Panc1 (cell line): Measurements from ENCODE around the gene TMEM129.

Experiments
- POLR2AphosphoS5 ChIP-seq: IDR thresholded peaks from 2 replicates; pipeline ENCODE4 v1.6.1; 2012; ENCODE audit warnings: mild to moderate bottlenecking, low read depth, low read length, moderate library complexity
- TF ChIP-seq, protein P1 (sequence below): fragments of 450-650 bp; IDR thresholded peaks from 2 replicates; pipeline ENCODE4 v1.5.1; 2017; ENCODE audit warnings: mild to moderate bottlenecking
- TF ChIP-seq, protein P2 (sequence below), 2 experiments: IDR thresholded peaks; 2 replicates each; pipeline ENCODE4 v1.6.1; 2011 to 2012; ENCODE audit warnings: low read depth in 2 of 2, control low read depth in 1 of 2, low read length in 1 of 2, mild to moderate bottlenecking in 1 of 2, moderate library complexity in 1 of 2; ENCODE audit not compliant: insufficient read depth in 1 of 2

DNA sequence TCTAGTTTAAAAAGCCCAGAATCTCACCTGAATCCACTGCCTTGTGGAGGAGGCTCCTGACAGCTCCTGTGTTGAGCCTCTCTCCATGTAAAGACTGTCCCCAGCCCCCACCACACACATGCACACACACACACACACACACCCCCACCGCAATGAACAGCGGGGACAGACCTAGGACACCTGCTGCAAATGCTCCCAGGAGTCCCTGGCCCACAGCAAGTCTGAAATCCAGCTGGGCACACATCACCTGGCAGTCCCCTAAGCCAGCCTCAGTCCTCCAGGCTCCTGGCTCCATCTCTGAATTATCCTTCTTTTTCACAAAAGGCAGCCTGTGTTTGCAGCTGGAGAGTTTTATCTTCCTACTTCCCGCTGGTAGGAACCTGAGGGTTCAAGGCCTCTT, 30.4 kb downstream of the TMEM129 start:
- TF ChIP-seq, protein P1, sequence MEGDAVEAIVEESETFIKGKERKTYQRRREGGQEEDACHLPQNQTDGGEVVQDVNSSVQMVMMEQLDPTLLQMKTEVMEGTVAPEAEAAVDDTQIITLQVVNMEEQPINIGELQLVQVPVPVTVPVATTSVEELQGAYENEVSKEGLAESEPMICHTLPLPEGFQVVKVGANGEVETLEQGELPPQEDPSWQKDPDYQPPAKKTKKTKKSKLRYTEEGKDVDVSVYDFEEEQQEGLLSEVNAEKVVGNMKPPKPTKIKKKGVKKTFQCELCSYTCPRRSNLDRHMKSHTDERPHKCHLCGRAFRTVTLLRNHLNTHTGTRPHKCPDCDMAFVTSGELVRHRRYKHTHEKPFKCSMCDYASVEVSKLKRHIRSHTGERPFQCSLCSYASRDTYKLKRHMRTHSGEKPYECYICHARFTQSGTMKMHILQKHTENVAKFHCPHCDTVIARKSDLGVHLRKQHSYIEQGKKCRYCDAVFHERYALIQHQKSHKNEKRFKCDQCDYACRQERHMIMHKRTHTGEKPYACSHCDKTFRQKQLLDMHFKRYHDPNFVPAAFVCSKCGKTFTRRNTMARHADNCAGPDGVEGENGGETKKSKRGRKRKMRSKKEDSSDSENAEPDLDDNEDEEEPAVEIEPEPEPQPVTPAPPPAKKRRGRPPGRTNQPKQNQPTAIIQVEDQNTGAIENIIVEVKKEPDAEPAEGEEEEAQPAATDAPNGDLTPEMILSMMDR: no peak
- TF ChIP-seq POLR2AphosphoS5: no peak
- TF ChIP-seq, protein P2, sequence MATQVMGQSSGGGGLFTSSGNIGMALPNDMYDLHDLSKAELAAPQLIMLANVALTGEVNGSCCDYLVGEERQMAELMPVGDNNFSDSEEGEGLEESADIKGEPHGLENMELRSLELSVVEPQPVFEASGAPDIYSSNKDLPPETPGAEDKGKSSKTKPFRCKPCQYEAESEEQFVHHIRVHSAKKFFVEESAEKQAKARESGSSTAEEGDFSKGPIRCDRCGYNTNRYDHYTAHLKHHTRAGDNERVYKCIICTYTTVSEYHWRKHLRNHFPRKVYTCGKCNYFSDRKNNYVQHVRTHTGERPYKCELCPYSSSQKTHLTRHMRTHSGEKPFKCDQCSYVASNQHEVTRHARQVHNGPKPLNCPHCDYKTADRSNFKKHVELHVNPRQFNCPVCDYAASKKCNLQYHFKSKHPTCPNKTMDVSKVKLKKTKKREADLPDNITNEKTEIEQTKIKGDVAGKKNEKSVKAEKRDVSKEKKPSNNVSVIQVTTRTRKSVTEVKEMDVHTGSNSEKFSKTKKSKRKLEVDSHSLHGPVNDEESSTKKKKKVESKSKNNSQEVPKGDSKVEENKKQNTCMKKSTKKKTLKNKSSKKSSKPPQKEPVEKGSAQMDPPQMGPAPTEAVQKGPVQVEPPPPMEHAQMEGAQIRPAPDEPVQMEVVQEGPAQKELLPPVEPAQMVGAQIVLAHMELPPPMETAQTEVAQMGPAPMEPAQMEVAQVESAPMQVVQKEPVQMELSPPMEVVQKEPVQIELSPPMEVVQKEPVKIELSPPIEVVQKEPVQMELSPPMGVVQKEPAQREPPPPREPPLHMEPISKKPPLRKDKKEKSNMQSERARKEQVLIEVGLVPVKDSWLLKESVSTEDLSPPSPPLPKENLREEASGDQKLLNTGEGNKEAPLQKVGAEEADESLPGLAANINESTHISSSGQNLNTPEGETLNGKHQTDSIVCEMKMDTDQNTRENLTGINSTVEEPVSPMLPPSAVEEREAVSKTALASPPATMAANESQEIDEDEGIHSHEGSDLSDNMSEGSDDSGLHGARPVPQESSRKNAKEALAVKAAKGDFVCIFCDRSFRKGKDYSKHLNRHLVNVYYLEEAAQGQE (IDR thresholded peaks at IDR 0.05; ENCODE audit: insufficient read depth in 1 of 2, low read depth in 2 of 2, low read length in 1 of 2): no peak
